Endometrial microvascular endothelial cells (primary cell): ENCODE data around the gene ARID4B. TPM values are rescaled to one million over a fixed set of nuclear protein-coding genes. Genes with fewer than 3 reads are reported as not detected.
"Not testable (repeated sequence)": the region's sequence is repeated elsewhere in the genome, so short reads cannot be mapped to it uniquely, and the experiment has no call there.

Experiments
- in situ Hi-C: cut with HindIII; loops from 2 replicates; pipeline ENCODE4 v1.10.0; 2017; ENCODE audit warnings: low sequenced_read_pairs, low pct_unique_long_range_greater_than_20kb; ENCODE audit errors: inconsistent ontology term
- total RNA-seq: library from RNA; depleted of rRNA; stranded (reverse); fragments of >200 nt; gene quantifications from one replicate; pipeline ENCODE4 v1.2.3, GENCODE V29; 2015; ENCODE audit errors: inconsistent ontology term

ARID4B gene
- total RNA-seq, 1 donor from 2014 or later: 13.8 TPM

GRCh38 chr1:235246022-235246948, 81.7 kb downstream of the ARID4B start:
- in situ Hi-C loops: no loop called here

GRCh38 chr1:235244974-235245592, 82.9 kb downstream of the ARID4B start:
- in situ Hi-C loops: no loop called here

GRCh38 chr1:235240960-235241359, 87.0 kb downstream of the ARID4B start:
- in situ Hi-C loops: no loop called here

- in situ Hi-C loops: no loop called here
Observed at GRCh38 chr1:235239851-235240250, 88.1 kb downstream of the ARID4B start.

GRCh38 chr1:235238558-235238957, 89.4 kb downstream of the ARID4B start:
- in situ Hi-C loops: no loop called here

- in situ Hi-C loops: no loop called here
Observed at GRCh38 chr1:235236128-235236527, 91.9 kb downstream of the ARID4B start.

GRCh38 chr1:235229868-235230267, 98.1 kb downstream of the ARID4B start:
- in situ Hi-C loops: no loop called here

- in situ Hi-C loops: no loop called here
Observed at GRCh38 chr1:235227414-235227813, 100.6 kb downstream of the ARID4B start.

- in situ Hi-C loops: no loop called here
Observed at GRCh38 chr1:235226933-235227332, 101.0 kb downstream of the ARID4B start.

- in situ Hi-C loops: no loop called here
Observed at GRCh38 chr1:235225299-235225698, 102.7 kb downstream of the ARID4B start.

- in situ Hi-C loops: no loop called here
Observed at GRCh38 chr1:235221653-235222375, 106.2 kb downstream of the ARID4B start.

- in situ Hi-C loops: no loop called here
Observed at GRCh38 chr1:235215453-235215852, 112.5 kb downstream of the ARID4B start.

GRCh38 chr1:235214962-235215361, 113.0 kb downstream of the ARID4B start:
- in situ Hi-C loops: not testable (repeated sequence)

- in situ Hi-C loops: no loop called here
Observed at GRCh38 chr1:235213752-235214151, 114.2 kb downstream of the ARID4B start.

- in situ Hi-C loops: no loop called here
Observed at GRCh38 chr1:235211517-235211916, 116.5 kb downstream of the ARID4B start.

GRCh38 chr1:235207209-235207565, 120.8 kb downstream of the ARID4B start:
- in situ Hi-C loops: no loop called here

- in situ Hi-C loops: no loop called here
Observed at GRCh38 chr1:235206533-235207208, 121.3 kb downstream of the ARID4B start.

GRCh38 chr1:235205687-235206086, 122.3 kb downstream of the ARID4B start:
- in situ Hi-C loops: no loop called here

GRCh38 chr1:235203428-235203827, 124.6 kb downstream of the ARID4B start:
- in situ Hi-C loops: no loop called here
